Ectodermal cell (in vitro differentiated cells): ENCODE data around the gene UBAP2.

Experiments
- H3K27ac ChIP-seq: 2 replicates; pipeline ENCODE4 v1.7.0; 2013; ENCODE audit warnings: mild to moderate bottlenecking, low read depth, low read length; ENCODE audit not compliant: insufficient read depth, poor library complexity, severe bottlenecking
- H3K27me3 ChIP-seq: 2 replicates; pipeline ENCODE4 v1.7.0; 2013; ENCODE audit warnings: mild to moderate bottlenecking, low read length; ENCODE audit not compliant: insufficient read depth, control insufficient read depth, poor library complexity, severe bottlenecking
- H3K36me3 ChIP-seq: one replicate; pipeline ENCODE4 v1.7.0; 2013; ENCODE audit warnings: low read length; ENCODE audit not compliant: control insufficient read depth, insufficient read depth
- H3K4me1 ChIP-seq: one replicate; pipeline ENCODE4 v1.7.0; 2013; ENCODE audit warnings: low read length; ENCODE audit not compliant: control insufficient read depth, insufficient read depth
- H3K4me3 ChIP-seq: 2 replicates; pipeline ENCODE4 v1.7.0; 2013; ENCODE audit warnings: low read depth, low read length, control low read depth; ENCODE audit not compliant: insufficient read depth
- H3K9me3 ChIP-seq: 2 replicates; pipeline ENCODE4 v1.7.0; 2013; ENCODE audit warnings: mild to moderate bottlenecking, low read length, moderate library complexity; ENCODE audit not compliant: control insufficient read depth
- WGBS, 2 experiments: methylation state at CpG; one replicate each; pipeline ENCODE4 v1.1.7; 2013; ENCODE audit warnings: missing lambda C conversion rate in 2 of 2; 5-methylcytosine and 5-hydroxymethylcytosine counted together

UBAP2 gene

DNA sequence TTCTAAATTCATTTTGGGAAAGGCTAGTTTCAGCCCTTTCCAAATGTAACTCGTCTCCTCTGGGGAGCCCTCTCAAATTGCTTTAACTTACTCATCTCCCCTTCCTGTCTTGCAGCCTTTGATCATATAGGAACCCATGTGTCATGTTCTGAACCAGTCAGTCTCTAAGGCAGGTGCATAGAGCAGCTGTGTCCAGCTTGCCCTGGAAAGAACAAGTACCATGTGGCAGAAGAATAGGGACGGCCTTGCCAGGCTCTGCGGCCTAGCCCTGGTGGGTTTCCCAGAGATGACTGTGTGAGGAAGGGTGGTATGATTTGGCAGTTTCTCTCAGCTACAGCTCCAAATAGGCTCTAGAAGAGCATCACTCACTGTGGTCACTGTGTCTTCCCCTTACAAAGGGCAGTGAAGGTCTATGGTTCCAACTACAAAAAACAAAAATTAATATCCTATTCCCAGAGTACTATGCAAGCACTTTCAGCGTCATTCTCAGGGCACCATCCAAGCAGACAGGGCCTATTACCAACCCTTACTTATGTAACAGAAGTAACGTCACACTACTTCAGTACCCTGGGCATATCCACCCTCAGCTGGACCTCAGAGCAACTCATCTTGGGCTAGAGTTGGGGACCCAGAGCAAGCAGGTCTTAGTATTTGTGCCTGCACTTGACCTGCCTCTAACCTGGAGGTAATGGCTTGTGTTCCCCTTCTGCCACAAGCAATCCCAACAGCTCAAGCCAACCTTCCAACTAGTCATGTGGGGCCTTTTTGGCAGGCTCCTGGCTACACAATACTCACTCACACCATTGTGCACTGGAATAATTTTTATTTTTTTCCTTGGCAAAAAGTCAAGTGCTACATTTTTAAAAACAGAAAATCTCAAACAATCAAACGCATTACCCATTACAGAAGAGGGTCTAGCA is 37.2 kb upstream of the UBAP2 start:
- no peaks in the 10 kb centered on the region for H3K27me3 ChIP-seq
- no peak overlapping the region for H3K4me3 ChIP-seq
- H3K4me1 ChIP-seq = no peaks in the 10 kb centered on the region
- no peaks in the 10 kb centered on the region for H3K9me3 ChIP-seq
- no peak overlapping the region for H3K27ac ChIP-seq
- WGBS, 2 experiments = 97 to 98% methylated on average over 6 of the region's 6 CpGs
- peaks cover 25% of the 10 kb centered on the region for H3K36me3 ChIP-seq

DNA sequence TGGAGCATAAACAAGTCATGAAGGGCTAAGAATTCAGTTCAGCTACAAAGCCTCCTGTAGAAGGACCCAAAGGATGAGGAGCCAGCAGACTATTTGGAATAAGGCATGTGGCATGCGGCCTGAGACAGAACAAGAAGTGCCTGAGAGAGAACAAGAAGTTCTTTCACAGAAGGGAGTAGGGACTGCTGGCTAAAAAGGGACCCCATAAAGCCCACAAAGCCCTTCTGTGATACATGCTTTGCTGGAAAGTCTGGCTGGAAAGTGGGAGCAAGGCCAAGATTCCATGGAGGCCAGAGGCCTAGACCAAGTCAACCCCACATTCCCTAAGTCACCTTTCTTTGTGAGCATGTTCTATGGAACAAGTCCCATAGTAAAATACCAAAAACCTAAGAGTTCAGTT is 35.9 kb upstream of the UBAP2 start:
- 95 to 100% methylated on average over 1 of the region's 1 CpG for WGBS, 2 experiments
- no peak overlapping the region for H3K27ac ChIP-seq

DNA sequence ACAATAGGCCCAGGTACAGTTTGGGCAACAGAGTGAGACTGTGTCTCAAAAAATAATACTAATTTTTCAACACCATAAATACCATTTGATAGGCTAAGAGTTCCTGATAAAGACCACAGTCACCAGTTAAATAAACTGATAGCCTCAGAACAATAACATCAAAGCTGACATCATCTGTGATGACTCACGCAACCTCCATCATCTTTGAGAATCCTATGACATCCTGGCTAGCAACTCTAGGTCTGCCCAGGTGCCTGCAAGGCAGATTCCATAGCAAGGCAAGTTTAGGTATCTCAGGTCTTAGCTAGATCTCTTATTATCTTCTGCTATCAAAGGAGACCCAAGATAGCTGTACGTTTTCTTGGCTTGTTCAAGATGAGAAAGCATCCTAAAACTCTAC is 30.5 kb upstream of the UBAP2 start:
- Histone ChIP-seq H3K4me3 (no peak overlapping the region), H3K27ac (no peak overlapping the region), H3K4me1 (no peaks in the 10 kb centered on the region), H3K27me3 (no peaks in the 10 kb centered on the region), H3K9me3 (no peaks in the 10 kb centered on the region), H3K36me3 (no peaks in the 10 kb centered on the region)
- 88 to 97% methylated on average over 2 of the region's 2 CpGs for WGBS, 2 experiments

More for the DNA sequence above, 35.9 kb upstream of the UBAP2 start:
- Histone ChIP-seq H3K4me3 (no peak overlapping the region), H3K9me3 (no peaks in the 10 kb centered on the region), H3K4me1 (no peaks in the 10 kb centered on the region), H3K36me3 (peaks cover 23% of the 10 kb centered on the region), H3K27me3 (no peaks in the 10 kb centered on the region)

DNA sequence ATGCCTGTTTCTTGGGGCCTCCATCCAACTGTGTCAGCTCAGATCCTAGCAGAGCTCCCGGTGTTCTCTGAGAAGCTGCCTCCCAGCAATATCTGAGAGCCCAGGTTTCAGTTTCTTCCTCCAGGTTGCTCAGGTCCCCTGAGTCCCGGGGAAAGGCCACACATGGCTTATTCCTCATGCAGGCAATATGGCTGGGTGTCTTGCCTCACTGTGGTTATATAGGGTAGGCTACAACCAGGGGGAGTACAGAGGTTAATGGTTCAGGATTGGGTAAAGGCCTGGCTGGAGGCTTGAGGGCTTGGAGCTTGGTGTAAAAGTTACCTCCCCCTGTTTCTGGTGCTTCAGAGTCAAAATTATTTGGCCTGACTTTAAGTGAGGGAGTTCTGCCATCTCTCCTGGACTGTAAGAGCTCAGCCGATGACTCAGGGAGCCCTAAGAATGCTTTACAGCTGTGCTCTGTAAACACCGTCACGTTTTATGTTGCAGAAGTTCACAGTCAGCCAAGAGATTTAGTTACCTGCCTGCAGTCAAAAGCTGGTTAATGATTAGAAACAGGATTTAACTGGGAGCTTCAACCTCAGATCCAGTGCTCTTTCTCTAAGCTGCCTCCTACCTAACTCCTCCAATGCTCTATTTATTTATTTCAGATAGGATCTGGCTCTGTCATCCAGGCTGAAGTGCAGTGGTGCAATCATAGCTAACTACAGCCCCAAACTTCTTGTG is 24.3 kb upstream of the UBAP2 start:
- H3K9me3 ChIP-seq = no peaks in the 10 kb centered on the region
- H3K4me3 ChIP-seq = no peak overlapping the region
- H3K27me3 ChIP-seq = no peaks in the 10 kb centered on the region
- H3K27ac ChIP-seq = no peak overlapping the region
- no peaks in the 10 kb centered on the region for H3K36me3 ChIP-seq
- no peaks in the 10 kb centered on the region for H3K4me1 ChIP-seq
- WGBS, 2 experiments = 83 to 85% methylated on average over 5 of the region's 5 CpGs

DNA sequence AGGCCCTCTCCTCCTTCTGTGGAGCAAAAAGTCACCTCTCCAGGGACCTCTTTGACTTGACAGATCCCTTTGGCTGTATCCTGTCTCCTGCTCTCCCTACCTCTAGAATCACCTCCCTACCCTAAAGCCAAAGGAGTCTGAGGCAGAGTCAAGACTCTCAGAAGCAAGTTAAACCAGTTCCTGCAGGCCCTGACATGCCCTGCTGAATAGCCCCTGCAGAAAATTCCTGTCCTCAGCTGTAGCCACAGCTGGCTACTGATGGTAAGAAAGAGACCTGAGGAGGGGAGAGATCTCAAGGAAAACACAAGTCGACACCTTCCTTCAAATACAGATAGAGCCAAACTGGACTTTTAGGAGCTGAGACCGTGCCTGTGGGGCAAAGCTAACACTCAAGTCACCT is 23.7 kb upstream of the UBAP2 start:
- H3K27me3 ChIP-seq = no peaks in the 10 kb centered on the region
- H3K4me3 ChIP-seq = no peak overlapping the region
- no peak overlapping the region for H3K27ac ChIP-seq
- no peaks in the 10 kb centered on the region for H3K36me3 ChIP-seq
- no peaks in the 10 kb centered on the region for H3K4me1 ChIP-seq
- WGBS, 2 experiments = 85 to 94% methylated on average over 2 of the region's 2 CpGs
- H3K9me3 ChIP-seq = no peaks in the 10 kb centered on the region

DNA sequence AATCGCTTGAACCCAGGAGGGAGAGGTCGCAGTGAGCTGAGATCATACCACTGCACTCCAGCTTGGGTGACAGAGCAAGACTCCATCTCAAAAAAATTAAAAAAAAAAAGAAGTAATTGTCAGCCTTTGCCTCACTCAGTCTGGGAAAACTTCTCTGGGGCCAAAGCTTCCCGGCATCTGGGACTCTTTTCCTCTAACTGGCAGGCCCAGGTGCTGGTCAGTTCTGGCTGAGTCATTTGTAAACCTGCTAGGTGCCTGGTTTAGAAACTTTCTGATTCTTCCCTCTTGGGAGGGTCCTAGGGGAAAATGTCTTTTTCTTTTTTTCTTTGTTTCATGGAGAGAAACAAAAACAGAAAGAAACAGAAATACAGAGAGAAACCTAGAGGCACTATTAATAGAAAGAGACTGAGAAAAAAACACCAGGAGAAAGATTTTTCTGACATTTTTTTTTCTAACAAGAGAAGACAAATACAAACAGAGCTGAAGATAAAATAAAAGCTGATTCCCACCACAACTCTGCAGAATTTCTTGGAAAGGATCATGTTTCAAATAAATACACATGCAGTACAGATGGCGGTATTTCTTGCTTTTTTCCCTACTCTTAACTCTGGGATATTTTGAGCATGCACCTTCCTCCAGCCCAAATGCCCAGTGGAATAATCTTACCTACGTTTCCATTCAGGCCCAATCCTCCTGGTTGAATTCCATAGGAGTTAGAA is 22.1 kb upstream of the UBAP2 start:
- Histone ChIP-seq H3K9me3 (no peaks in the 10 kb centered on the region), H3K27me3 (no peaks in the 10 kb centered on the region), H3K4me3 (no peak overlapping the region), H3K36me3 (no peaks in the 10 kb centered on the region), H3K4me1 (no peaks in the 10 kb centered on the region), H3K27ac (no peak overlapping the region)
- 91 to 92% methylated on average over 5 of the region's 5 CpGs for WGBS, 2 experiments

DNA sequence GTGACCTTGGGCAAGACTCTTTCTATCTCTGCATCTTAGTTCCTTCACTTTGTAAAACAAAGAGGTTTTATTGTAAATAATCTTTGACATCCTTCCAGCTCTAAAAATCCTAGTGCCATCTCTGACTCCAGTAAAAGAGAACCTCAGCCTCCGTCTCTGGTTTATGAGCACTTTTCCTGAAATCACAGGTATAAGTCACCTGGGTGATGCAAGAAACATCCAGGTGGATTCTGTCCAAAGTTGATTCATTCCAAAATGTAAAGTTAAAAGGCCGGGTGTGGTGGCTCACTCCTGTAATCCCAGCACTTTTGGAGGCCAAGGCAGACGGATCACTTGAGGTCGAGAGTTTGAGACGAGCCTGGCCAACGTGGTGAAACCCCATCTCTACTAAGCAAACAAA is 21.1 kb upstream of the UBAP2 start:
- WGBS, 2 experiments = 92 to 93% methylated on average over 6 of the region's 6 CpGs
- H3K4me3 ChIP-seq = no peak overlapping the region
- H3K27ac ChIP-seq = no peak overlapping the region

DNA sequence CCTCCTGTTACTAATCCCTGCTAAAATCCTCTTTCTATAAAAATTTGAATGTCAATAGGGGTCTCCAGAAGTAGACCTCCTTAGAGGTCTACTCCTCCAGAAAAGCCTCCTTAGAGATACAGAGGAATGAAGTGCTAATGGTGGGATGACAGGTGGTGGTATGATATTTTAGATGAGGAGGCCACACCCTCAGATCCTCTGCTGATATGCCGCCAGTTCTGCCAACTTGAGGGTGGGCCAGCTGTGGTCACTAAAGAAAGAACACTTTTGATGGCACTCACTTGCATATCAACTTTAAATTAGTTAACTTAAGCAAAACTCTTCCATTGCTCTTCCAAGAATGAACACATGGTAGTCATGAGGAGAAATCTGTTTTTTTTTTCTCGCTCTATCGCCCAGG is 16.9 kb upstream of the UBAP2 start:
- Histone ChIP-seq H3K4me1 (no peaks in the 10 kb centered on the region), H3K36me3 (no peaks in the 10 kb centered on the region), H3K27ac (no peak overlapping the region), H3K27me3 (no peaks in the 10 kb centered on the region), H3K9me3 (no peaks in the 10 kb centered on the region), H3K4me3 (no peak overlapping the region)
- WGBS, 2 experiments = 94 to 96% methylated on average over 3 of the region's 3 CpGs

More for the DNA sequence above, 21.1 kb upstream of the UBAP2 start:
- Histone ChIP-seq H3K9me3 (no peaks in the 10 kb centered on the region), H3K36me3 (no peaks in the 10 kb centered on the region), H3K27me3 (no peaks in the 10 kb centered on the region), H3K4me1 (no peaks in the 10 kb centered on the region)

DNA sequence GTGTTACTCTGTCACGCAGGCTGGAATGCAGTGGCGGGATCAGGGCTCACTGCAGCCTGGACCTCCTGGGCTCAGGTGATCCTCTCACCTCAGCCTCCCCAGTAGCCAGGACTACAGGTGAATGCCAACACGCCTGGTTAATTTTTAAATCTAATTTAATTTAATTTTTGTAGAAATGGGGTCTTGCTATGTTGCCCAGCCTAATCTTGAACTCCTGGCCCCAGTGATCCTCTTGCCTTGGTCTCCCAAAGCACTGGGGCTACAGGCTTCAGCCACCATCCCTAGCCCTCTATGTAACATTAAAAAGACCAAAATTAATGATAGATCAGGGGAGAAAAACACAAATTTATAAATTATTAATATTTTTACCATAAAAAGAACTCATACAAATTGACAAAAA is 11.3 kb upstream of the UBAP2 start:
- H3K27me3 ChIP-seq = no peaks in the 10 kb centered on the region
- WGBS, 2 experiments = 89 to 92% methylated on average over 2 to 3 of the region's 3 CpGs

DNA sequence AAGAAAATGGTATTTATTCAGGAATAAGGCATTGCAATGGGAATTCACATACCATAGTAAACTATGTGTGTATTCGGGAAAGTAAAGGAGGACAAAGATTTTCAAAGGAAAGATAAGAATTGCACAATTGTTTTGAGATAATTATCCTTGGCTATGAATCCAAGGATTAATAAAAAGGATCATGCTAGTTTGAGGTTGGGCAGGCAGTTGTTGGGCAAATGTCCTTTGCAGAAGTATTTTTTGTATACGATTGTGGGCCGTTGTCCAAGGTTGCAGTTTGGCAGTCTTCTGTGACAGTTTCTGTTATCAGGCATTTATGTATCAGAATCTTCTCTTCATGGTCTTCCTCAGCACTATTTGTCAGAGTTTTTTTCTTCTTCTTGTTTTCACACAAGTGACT is 10.6 kb upstream of the UBAP2 start:
- H3K36me3 ChIP-seq = no peaks in the 10 kb centered on the region
- H3K9me3 ChIP-seq = no peaks in the 10 kb centered on the region
- no peaks in the 10 kb centered on the region for H3K4me1 ChIP-seq
- no peak overlapping the region for H3K27ac ChIP-seq
- WGBS, 2 experiments = 88 to 96% methylated on average over 3 of the region's 3 CpGs
- H3K27me3 ChIP-seq = no peaks in the 10 kb centered on the region
- no peak overlapping the region for H3K4me3 ChIP-seq

More for the DNA sequence above, 11.3 kb upstream of the UBAP2 start:
- Histone ChIP-seq H3K9me3 (no peaks in the 10 kb centered on the region), H3K36me3 (no peaks in the 10 kb centered on the region), H3K4me3 (no peak overlapping the region), H3K4me1 (no peaks in the 10 kb centered on the region), H3K27ac (no peak overlapping the region)
